GM19240 (cell line): Measurements from ENCODE around the gene BRF1.

Source experiments
- DNase-seq: peaks from one replicate; pipeline ENCODE4 v3.0.0; 2011; ENCODE audit warnings: low spot score; ENCODE audit not compliant: insufficient read length

BRF1 gene

DNA sequence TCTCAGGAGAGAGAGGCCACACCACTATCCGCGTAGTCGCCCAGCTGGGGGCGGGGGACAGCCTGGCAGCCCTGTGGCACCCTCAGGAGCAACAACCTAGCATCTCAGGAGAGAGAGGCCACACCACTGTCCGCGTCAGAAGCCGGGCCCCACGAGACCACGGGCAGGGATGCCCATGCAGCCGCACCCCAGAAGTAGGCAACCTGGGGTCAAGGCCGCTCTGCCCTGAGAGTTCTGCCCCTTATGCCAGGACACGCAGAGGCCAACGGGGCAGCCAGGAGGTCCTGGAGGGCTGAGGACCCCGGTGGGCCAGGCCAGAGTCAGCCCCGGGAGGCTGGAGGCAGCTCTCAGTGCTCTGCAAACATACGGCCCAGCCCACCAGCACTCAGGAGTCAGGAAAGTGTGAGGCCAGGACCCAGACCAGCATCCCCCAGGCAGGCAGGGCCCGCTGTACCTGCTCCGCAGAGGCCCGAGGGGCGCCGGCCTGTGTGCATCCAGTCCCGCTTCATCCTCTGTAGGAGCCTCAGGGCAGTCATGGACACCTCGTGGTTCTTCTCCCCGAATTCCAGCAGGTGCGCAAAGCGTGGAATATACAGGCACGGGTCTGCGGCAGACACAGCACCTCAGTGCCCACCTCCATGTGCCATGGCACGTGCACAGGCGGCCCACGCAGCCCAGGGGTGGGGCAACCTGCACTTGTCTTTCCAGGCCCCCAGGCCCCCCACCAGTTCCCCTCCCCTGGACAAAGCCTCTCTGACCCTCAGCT lies 59.8 kb downstream of the BRF1 start:
- no peak for DNase-seq

DNA sequence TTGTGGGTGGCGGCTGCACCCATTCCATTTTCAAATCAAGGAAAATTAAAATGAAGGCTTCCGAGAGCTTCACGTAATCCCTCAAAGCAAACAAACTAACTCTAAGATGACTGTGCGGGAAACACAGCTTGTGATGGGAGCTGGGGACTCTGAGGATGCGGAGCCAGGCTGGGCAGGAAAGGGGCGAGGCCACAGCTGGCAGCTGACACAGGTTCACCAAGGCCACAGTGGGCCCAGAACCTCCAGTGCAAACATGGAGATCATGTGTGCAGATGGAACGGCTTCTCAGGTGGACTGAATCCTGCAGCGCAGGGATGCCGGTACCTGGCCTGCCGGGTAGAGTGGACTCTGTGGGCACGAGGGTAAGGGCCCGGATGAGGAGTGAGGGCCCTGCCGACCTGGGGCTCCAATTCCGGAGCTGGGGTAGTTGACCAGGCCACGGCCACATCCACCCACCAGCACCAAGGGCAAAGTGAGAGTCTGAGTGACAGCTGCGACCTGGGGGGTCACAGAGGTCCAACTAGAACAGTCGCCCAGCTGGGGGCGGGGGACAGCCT lies 71.6 kb downstream of the BRF1 start:
- no peak for DNase-seq

DNA sequence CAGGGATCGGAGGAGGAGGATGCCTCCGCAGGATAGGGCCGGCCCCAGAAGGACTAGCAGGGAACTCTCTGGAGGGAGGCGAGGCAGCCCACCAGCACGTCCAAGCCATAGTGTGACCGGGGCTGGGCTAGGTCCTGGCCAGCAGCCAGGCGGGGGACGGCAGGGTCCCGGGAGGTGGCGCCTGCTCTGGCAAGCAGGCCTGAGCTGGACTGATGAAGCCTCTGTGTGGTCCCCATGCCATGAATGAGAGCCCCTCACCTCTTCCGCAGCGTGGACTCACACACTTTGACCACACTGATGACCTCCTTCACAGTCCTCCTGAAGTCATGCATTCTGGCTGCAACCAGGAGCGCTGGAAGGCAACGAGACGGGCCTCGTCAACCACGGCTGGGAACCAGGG lies 72.2 kb downstream of the BRF1 start:
- no peak for DNase-seq

DNA sequence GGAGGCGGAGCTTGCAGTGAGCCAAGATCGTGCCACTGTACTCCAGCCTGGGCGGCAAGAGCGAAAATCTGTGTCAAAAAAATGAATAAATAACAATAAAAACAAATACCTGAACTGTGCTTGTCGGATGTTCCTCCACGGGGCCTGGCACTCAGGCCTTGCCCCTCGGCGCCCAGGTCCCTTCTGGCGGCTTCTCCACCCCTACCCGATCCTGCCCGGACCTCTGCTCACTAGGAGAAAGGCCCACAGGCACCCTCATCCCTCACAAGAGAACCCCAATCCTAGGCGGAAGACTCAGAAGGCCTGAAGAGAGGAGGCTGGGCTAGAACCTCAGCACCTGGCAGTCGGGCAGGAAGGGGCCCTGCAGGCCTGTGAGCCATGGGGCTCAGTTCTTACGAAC lies 73.5 kb downstream of the BRF1 start:
- no peak for DNase-seq

DNA sequence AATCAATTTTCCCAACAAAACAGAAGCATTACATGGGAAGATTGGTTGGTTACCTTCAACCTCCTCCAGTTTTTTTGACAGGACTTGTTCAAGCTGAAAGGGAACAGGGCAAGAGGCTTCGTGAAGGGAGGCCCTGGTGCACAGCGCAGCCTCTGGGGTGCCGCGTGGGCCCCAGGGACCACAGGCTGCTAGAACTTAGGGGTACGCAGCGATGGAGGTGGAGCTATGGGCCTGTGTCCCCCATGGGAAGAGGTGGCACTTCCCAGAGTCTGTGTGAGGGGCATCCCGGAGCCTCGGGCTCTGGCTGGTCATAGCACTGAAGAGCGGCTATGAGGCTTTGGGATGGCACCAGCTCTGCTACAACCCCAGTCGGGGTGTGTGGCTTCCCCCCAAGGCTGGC lies 74.6 kb downstream of the BRF1 start:
- DNase-seq, result no peak

DNA sequence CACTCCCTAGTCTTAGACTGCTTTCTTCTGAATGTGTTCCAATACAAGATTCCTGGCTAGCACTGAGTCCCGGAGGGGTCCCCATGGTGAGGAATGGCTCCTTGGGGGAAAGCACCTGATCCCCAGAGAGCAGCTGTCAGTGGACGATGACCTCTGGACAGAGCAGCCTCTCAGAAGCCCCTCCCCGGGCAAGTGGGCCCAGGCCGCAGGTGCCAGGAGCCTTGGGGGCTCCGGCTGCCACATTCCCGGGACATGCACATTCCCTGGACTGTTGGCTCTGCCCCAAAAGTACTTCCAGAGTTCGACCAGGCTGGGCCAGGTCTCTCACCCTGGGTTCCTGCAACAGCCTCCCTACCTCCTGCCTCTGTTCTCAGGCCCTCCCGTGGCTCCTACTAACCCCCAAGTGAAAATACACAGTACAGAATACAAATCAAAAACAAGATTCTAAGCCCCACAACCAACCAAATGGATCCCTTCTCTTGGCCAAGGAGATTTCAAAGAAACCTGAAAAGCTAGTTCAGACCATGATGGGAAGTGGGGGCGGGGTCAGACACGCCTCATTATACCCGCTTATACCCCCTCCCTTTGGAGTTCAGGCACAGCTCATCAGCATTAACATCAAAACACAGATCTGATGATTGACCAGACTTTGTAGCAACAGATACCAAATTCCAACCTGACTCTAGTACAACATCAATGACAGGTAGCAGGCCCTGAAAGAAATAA lies 75.8 kb downstream of the BRF1 start:
- DNase-seq, result no peak

DNA sequence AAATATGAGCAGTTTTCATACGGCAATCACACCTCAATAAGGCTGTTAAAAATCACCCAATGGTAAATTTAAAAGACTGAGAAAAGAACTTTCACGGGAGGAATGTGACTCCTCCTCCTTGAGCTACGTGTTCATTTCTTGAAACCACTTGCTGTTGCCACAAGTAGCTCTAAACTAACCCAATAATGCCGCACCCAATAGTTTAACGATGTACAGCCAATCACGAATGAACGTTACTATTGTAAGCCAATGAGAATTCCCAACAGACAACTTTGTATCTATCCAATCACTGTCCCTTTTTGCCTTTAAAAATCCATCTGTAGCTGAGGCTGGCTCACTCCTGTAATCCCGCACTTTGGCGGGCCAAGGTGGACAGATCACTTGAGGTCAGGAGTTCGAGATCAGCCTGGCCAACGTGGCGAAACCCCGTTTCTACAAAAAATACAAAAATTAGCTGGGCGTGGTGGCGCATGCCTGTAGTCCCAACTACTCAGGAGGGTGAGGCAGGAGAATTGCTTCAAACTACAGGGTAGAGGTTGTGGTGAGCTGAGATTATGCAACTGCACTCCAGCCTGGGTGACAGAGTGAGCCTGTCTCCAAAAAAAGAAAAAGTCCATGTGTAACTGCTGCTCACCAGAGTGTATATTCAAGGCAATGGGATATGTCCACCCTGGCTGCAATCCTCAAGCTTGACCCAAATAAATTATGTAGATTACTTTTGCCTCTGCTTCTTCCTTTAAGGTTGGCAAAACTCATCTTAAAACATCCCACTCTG lies 76.8 kb downstream of the BRF1 start:
- DNase-seq, result no peak

DNA sequence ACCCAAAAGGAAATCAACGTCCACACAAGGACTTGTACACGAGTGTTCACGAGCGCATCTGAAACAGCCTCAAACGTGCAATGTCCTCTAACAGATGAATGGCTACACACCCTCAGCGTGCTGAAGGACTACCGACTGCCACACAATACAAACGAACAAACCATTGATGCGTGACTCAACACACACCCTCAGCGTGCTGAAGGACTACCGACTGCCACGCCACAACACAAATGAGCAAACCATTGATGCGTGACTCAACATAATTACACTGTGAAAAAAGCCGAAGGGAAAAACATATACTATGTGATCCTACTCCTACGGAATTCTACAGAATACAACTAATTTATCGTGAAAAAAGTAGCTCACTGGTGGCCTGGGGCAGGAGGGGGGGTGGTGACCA lies 77.5 kb downstream of the BRF1 start:
- DNase-seq, result no peak

DNA sequence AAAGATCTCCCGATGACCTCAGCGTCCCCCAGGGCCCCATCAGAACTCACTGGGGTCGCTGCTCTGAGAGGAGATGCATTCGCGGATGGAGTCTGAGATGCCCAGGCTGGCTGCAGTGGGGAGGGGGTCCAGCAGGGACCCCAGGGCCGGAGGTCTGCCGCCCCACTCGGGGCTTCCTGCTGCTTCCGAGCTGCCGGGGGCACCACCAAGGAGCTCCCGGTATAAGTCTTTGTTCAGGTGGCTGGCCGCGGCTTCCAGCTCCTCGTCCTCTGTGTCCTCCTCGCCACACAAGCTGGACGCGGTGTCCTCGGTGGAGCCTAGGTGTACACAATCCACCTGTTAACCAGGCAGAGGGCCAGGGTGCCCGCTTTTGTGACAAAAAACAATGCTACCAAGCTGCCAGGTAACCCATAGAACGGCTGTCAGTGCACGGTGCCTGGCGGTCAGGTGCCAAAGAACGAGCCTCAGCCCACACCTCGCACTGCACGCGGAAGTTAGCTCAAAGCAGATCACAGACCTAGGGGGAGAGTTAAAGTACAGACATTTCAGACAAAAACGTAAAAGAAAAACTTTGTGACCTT lies 79.1 kb downstream of the BRF1 start:
- no peak for DNase-seq

DNA sequence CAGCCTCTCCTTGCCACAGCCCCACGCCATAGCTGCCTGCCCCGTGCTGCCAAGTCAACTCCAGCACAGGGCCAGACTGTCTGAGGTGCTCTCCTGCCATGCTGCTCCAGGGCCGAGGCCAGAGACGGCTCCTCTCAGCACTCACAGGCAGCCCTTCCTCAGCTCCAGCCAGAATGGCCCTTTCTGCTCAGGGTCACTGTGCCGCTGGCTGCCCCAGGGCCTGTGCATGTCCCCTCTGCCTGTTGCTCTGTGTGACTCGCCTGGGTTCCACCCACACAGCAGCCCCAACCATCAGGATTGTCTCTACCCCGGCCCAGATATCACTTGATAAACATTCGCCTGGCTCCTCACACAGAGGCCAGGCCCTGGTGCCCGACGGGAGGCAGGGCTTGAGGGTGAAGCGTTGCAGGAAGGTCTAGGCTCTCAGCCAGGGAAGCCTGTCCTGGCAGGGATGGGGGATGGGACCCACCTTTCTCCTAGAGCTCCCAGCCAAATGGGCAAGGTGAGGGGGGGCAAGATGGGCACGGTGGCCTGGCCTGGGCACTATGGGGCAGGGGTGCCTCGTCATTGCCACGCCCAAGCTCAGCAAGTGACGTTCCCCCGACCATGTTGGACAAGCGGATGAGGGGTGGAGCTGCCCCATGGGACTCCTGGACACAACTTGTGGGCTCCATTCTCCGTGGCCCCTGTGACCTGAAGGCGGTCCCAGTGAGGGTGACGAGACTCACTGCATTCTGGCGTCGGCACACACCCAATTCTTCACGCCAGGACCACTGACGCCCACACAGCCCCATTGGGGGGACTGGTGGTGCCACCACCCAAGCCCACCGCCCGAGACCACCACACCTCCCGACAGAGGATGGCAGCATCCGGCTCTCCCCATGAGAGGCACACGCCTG lies 79.9 kb downstream of the BRF1 start:
- DNase-seq, result no peak

DNA sequence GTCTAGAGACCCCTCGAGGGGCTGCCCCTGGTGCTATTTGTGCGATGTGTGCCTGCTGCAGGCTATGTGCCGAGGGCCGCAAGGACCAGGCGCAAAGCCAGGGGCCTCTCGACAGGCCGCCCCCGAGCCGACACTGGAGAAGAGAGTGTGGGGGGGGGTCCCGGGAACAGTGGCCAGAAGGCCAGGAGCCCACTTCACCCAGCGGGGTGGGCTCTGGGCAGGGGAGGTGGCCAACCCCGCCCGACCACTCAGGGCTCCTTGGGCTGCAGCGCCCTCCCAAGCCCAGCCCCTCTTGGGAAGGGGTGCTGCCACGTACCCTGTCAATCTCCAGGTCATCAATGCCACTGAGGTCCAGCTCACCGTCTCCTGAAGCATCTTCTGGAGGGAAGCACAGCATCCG lies 81.0 kb downstream of the BRF1 start:
- no peak for DNase-seq

DNA sequence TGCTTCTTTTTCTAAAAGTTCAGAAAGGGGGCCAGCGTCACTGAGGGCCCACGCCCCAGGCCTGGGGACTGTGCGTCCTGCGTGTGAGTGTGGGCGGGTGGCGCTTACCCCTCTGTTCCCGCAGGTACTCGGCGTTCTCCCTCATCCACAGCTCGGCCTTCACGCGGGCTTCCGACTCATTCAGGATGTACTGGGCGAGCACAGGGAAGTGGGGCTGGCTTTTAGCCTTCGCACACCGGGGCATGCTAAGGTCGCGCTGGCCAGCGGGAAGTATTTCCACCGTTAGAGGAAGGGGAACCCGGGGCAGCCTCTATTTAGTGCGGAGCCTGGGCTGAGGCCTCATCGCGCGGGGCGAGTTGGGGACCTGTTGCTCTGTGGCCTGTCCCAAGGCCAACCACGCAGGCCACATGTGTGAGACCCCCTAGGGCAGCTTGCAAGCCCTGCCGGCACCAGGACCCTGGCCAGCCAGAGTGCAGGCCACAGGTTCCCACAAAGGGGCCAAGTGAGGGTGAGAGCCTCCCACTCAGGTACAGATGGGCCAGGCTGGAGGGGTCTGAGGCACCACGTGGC lies 81.7 kb downstream of the BRF1 start:
- no peak for DNase-seq

DNA sequence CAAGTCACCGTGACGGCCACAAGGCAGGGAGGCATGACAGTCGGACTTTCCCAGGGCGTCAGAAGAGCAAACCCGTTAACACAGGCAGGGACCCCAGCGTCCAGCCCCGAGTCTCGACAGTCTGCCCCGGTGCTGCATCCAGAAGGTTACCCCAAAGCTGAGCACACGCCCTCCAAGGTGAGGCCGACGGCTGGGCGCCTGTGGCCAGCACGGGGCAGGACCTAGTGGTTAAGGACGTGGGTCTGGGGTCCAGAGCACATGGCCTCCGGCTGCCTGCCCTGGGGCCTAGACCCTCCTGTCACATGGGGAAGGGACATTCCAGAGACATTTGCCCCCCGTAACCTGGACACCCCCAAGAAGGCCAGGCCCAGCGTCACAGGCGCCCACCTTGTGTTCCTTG lies 82.2 kb downstream of the BRF1 start:
- DNase-seq, result no peak

DNA sequence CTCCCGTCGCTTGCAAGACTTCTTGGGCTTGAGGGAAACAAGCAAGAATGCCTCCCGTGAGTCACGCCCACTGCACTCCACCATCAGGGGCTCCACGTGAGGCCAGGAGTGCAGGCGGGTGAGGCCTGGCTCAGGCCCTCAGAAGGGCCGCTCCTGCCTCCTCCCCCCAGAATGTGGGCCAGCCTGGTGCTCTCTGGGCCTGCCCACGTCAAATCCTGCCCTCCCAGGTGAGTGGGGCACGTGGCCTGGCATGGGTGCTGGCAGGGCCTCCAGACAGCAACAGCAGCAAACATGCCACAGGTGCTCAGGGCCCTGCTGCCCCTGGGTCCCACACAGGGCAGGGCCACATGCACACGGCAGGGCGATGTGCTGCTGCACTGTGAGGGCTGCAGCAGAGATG lies 83.0 kb downstream of the BRF1 start:
- no peak for DNase-seq

DNA sequence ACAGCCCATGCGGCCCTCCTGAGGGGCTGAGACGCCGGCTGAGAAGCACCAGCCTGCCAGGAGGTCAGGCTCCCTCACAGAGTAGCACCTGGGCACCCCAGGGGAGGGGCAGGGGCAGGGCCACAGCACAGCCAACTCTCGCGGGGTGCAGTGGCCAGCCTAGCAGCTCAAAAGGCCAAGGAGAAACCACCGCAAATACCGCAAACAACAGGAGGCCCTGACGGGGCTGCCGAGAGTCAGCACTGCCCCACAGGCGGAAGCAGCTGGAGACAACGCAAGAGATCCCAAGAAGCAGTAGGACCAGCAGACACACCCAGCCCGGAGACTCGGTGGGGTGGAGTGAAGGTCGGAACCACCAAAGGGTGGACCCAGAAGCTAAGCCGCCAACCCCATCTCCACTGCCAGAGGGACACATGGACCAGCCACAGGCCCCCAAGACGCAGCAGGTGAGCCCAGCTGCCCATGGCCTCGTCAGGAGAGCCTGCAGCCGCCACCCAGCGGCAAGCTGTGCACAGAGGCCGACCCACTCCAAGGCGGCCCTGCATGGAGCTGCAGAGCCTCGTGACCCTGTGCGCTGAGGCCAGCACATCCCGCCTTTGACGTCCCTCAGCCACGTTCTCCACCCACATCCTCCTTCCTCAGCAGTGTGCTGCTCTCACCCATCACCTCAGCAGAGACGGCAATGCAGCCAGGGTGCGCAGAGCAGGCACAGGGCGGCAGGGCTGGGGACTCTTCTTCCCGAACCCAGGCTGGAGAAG lies 84.1 kb downstream of the BRF1 start:
- no peak for DNase-seq

DNA sequence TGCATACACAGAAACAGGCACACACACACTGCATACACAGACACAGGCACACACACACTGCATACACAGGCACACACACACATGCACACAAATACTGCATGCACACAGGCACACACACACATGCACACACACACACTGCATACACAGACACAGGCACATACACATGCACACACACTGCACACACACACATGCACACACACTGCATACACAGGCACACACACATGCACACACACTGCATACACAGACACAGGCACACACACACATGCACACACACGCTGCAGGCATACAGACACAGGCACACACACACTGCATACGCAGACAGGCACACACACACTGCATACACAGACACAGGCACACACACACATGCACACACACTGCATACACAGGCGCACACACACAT lies 85.2 kb downstream of the BRF1 start:
- DNase-seq, result no peak

DNA sequence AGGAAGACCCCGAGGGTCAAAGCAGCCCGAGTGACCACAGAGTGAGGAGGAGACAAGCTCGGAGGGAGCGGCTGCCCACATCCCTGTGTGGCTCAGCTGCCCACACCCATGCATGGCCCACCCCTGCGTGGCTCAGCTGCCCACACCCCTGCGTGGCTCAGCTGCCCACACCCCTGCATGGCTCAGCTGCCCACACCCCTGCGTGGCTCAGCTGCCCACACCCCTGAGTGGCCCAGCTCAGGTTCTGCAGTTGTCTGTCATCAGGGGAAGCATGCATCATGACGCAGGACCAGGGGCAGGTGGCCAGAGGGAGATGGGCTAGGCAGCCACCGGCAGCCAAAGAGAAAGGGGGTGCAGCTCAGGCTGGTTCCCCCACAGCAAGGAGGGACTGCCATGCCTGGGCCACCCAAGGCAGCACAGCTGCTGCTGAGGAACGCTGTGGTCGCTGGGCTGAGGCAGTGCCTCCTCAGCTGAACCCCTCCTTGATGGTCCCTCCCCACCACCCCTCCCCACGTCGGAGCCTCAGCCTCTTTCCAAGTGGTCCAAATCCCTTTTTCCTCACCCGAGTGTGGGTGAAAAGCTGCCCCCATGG lies 86.4 kb downstream of the BRF1 start:
- no peak for DNase-seq

DNA sequence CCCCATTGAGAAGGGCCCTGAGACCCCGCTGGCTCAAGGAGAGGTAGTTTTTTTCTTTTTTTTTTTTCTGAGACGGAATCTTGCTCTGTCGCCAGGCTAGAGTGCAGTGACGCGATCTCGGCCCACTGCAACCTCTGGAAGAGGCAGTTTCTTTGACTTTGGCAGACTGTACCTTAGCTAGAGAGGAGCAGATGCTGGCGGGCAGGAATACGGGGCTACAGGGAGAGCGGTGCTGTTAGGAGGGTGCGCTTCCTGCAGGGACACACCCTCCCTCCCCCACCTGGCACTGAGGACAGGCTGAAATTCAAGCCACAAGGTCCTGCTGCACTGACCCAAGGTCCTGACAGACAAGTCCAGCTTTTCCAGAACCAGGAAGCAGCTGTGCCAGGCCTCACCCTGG lies 87.4 kb downstream of the BRF1 start:
- DNase-seq, result no peak
